ENCODE data around the gene PCYT1A.
A peak's percentile ranks its signal among the peaks of the same experiment; 100 is the strongest.

PCYT1A gene

DNA sequence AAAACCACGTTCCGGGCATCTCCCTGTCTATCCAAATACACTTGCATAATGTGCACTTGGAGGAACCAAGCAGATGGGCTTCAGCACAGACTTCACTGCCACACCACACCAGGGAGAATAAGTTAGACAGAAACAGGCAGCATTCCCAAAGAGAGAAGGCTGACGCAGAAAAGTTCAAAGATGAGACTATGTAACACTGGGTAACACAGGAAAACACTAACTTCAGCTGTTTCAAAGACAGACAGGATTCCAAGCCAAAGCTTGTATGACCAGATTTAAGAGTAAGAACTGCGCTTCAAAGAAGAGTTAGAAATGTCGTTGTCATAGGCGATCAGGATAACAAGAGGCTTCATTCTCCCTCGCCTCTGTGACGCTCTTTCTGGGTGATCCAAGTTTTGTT lies 51.3 kb downstream of the PCYT1A start:
- TF ChIP-seq, protein P1, sequence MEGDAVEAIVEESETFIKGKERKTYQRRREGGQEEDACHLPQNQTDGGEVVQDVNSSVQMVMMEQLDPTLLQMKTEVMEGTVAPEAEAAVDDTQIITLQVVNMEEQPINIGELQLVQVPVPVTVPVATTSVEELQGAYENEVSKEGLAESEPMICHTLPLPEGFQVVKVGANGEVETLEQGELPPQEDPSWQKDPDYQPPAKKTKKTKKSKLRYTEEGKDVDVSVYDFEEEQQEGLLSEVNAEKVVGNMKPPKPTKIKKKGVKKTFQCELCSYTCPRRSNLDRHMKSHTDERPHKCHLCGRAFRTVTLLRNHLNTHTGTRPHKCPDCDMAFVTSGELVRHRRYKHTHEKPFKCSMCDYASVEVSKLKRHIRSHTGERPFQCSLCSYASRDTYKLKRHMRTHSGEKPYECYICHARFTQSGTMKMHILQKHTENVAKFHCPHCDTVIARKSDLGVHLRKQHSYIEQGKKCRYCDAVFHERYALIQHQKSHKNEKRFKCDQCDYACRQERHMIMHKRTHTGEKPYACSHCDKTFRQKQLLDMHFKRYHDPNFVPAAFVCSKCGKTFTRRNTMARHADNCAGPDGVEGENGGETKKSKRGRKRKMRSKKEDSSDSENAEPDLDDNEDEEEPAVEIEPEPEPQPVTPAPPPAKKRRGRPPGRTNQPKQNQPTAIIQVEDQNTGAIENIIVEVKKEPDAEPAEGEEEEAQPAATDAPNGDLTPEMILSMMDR (IDR thresholded peaks at IDR 0.05): no peak
- peak overlapping the region in 1 of 2 donors; percentile 62 for H3K27ac ChIP-seq
- H3K4me3 ChIP-seq: no peak overlapping the region
- DNase-seq (ENCODE audit: low spot score): no peak

DNA sequence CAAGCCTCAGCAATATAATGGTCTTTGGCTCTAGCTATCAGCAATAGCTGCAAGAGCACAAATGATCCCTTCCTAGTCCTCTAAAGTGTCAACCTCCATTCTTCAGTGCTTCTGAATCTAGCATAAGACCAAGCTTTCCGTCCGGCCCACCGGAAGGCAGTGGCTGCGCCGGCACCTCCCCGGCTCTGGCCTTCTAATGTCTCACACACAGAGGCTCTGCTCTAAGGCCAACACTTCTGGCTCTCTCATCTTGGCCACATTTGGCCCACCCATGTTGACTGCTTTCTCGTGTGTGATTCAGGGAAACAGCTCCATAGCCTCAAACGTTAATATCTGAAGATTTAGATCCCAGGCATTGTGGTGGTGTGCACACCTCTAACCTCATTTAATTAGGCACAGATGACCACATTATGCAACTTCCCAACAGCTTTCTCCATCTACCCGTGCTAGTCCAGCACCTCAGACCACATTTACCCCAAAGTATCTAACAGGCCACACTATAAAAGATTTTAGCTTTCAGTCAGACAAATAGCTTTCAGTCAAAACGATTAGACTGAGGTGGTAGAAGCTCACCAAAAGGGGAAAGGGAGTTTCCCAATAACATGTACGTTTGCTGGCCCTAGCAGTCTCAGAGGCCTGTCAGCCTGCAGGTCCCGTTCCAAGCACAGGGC lies 51.9 kb downstream of the PCYT1A start:
- Histone ChIP-seq H3K4me3 (no peak overlapping the region), H3K27ac (peak overlapping the region in 1 of 2 donors; percentile 62)
- TF ChIP-seq, protein P1 (IDR thresholded peaks at IDR 0.05): no peak
- DNase-seq (ENCODE audit: low spot score): no peak

DNA sequence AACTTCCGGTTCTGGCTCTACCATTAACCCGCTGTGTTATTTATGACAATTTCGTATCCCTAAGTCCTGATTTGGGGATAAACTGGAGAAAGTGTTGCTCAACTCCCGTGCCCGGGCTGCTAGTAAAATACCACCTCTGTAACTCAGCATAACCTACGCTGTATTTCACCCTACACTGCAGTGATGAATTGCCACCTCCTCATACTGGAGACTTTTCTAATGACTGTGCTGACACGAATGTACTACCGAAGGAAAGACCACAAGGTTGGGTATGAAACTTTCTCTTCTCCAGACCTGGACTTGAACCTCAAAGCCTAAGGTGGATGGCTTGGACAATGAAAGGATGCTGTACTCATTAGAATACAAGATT lies 54.7 kb downstream of the PCYT1A start:
- no peak for DNase-seq (ENCODE audit: low spot score)
- Histone ChIP-seq H3K27ac (no peak overlapping the region), H3K4me3 (no peak overlapping the region)
- TF ChIP-seq, protein P1 (IDR thresholded peaks at IDR 0.05): no peak

DNA sequence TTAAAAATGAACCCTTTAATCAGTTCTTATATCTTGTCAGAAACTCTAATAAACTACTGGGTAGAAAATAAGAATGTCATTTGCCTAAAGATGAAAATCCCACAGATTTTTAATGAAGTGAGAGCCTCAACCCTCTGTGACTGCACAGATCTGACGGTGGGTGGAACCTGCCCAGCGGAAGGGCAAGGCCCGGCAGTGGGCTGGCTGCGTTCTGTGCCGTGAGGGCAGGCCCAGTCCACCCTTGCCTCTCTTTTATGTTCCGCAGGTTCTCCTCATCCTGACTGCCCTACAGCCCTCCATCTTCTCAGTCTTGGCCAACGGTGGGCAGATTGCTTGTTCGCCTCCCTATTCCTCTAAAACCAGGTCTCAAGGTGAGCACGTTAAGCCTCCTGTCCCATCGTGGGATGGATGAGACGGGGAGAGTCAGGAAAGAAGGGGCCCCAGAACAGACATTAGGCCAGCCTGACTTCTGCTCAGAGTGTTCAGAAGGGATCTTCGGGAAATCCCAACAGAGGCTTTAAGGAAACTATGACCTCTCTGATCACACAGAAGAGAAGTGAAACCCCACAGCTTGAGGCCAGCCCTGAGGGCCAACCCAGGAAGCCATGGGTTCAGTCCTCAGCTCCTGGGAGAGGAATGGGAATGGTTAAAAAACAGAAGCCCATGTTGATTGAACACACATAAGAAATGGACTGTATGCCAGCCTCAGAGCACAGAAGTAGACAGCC lies 55.2 kb downstream of the PCYT1A start:
- Histone ChIP-seq H3K27ac (no peak overlapping the region), H3K4me3 (no peak overlapping the region)
- DNase-seq (ENCODE audit: low spot score): no peak
- TF ChIP-seq, protein P1 (IDR thresholded peaks at IDR 0.05): no peak

DNA sequence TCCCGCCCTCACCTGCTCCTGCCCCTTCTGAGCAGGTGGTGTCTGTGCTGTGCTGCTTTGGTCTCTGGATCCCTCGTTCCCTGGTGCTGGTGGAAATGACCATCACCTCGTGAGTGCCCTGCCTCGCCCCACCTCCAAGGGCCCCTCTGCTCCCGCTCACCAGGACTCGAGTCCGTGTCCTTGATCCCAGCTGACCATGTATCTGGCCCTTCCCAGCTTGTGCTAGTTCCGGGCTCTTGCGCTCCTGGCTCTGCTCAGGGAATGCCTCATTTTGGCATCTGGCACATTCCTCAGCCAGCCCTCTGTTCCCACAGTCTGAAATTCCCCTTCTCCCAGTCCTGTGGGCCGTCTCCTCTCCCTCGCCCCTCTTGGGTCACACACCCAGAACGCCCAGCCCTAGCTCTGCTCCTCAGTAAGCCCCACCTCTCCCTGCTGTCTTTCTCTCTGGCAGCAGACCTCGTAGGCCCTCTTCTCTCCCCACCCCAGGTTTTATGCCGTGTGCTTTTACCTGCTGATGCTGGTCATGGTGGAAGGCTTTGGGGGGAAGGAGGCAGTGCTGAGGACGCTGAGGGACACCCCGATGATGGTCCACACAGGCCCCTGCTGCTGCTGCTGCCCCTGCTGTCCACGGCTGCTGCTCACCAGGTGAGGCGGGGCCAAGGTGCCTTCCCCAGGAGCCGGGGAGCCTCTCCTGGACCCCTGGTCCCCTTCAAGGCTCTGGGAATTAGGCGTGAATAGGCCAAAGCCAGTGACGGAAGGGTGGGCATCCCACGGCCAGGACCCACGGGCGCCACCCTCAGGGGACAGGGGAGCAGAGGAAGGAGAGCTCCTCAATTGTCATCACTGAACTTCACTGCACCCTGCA lies 59.7 kb downstream of the PCYT1A start:
- H3K27ac ChIP-seq: no peak overlapping the region
- no peak overlapping the region for H3K4me3 ChIP-seq
- DNase-seq (ENCODE audit: low spot score): no peak
- TF ChIP-seq, protein P1 (IDR thresholded peaks at IDR 0.05): no peak

DNA sequence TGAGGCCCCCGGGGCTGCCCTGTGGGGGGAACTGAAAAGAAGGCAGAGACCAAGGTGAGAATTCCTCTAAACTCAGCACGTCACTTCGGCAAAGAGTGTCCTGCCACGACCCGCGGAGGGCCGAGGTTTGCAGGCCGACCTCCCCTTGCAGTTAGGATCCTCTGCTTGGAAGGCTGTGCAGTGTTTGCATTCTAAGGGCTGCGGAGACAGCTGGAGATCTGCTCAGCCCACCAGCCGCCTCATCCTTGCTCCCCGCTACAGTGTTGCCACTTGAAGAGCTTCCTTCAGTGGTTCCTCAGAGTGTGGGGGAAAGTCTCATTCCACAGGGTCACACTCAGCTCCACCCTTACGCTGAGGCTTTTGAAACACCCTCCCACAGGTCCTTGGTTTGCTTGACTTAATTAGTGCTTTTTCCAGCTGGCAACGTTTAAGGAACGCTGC lies 60.4 kb downstream of the PCYT1A start:
- H3K27ac ChIP-seq: no peak overlapping the region
- no peak overlapping the region for H3K4me3 ChIP-seq
- TF ChIP-seq, protein P1 (IDR thresholded peaks at IDR 0.05): no peak
- no peak for DNase-seq (ENCODE audit: low spot score)
